Measurements from ENCODE around the gene KDM4D. TPM values are rescaled to one million over a fixed set of nuclear protein-coding genes. Genes with fewer than 3 reads are reported as not detected.
"Not testable (repeated sequence)": the region's sequence is repeated elsewhere in the genome, so short reads cannot be mapped to it uniquely, and the experiment has no call there.

KDM4D gene
- total and polyA plus RNA-seq, 2 donors, result 0.92 to 1.2 TPM

DNA sequence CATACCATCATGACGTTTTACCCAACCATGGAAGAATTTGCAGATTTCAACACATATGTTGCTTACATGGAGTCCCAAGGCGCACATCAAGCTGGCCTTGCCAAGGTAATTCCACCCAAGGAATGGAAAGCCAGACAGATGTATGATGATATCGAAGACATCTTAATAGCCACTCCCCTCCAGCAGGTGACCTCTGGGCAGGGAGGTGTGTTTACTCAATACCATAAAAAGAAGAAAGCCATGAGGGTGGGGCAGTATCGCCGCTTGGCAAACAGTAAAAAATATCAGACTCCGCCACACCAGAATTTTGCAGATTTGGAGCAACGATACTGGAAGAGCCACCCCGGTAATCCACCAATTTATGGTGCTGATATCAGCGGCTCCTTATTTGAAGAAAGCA, 52.1 kb downstream of the KDM4D start:
- not testable (repeated sequence) for DNase-seq (ENCODE audit: extremely low spot score); H3K4me3 ChIP-seq (ENCODE audit: low read depth, low read length); H3K36me3 ChIP-seq (ENCODE audit: insufficient read depth); H3K27ac ChIP-seq (ENCODE audit: low read depth); H3K4me1 ChIP-seq (ENCODE audit: insufficient read depth)
- WGBS, result 95% methylated on average over 8 of the region's 9 CpGs

DNA sequence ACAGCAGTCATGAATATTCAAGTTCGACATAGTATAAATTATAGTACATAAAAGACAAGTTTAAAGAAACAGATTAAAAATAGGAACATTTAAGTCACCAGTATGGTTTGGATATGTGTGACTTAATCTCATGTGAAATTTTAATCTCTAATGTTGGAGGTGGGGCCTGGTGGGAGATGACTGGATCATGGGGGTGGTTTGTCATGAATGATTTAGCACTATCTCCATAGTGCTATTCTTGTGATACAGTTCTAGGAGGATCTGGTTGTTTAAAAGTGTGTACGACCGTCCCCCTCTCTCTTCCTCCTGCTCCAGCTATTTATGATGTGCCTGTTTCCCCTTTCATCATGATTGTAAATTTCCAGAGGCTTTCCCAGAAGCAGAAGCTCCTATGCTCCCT, 54.8 kb downstream of the KDM4D start:
- H3K36me3 ChIP-seq (ENCODE audit: insufficient read depth), result no peaks in the 10 kb centered on the region
- H3K4me3 ChIP-seq (ENCODE audit: low read depth, low read length), result no peak overlapping the region
- no peak overlapping the region for H3K27ac ChIP-seq (ENCODE audit: low read depth)
- no peaks in the 10 kb centered on the region for H3K4me1 ChIP-seq (ENCODE audit: insufficient read depth)
- WGBS, result 65% methylated on average over 3 of the region's 3 CpGs
- DNase-seq (ENCODE audit: extremely low spot score), result no peak

DNA sequence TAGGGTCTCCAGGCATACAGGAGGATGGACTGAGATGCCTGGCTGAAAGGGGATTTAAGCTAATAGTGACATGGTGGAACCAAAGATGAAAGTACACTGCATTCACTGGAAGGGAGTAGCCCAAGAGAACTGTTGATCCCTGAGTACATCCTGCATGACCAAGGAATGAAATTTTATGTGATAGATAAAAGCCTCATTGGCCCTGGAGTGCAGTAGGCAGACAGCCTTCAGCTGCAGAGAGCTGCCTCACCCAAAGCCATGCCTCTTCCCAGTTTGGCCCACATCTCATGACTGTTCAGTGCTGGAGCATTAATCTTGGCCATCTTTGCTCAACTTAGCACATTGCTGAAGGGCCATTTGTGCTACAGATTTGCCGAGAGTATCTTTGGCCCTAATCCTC, 59.5 kb downstream of the KDM4D start:
- H3K27ac ChIP-seq (ENCODE audit: low read depth), result no peak overlapping the region
- no peaks in the 10 kb centered on the region for H3K4me1 ChIP-seq (ENCODE audit: insufficient read depth)
- H3K36me3 ChIP-seq (ENCODE audit: insufficient read depth), result no peaks in the 10 kb centered on the region
- H3K4me3 ChIP-seq (ENCODE audit: low read depth, low read length), result no peak overlapping the region
- DNase-seq (ENCODE audit: extremely low spot score), result no peak
- 77% methylated on average over 1 of the region's 1 CpG for WGBS

DNA sequence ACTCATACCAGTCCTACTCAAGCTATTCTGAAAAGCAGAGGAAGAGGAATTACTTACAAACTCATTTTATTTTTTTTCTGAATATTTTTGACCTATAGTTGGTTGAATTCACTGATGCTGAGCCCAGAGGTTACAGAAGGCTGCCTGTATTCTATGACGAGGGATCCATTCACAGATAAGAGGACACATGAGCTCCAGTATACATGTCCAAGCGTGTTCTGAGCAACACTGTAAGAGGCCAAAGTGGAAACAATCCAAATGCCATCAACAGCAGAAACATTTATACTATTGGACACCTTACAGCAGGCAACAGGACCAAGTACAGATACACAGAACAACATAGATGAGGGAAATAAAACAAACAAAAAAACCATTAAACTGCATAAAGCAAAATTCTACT, 61.8 kb downstream of the KDM4D start:
- 72% methylated on average over 2 of the region's 2 CpGs for WGBS
- DNase-seq (ENCODE audit: extremely low spot score), result peak; percentile 18
- Histone ChIP-seq H3K4me1 (ENCODE audit: insufficient read depth) (no peaks in the 10 kb centered on the region), H3K27ac (ENCODE audit: low read depth) (no peak overlapping the region), H3K36me3 (ENCODE audit: insufficient read depth) (no peaks in the 10 kb centered on the region), H3K4me3 (ENCODE audit: low read depth, low read length) (no peak overlapping the region)

DNA sequence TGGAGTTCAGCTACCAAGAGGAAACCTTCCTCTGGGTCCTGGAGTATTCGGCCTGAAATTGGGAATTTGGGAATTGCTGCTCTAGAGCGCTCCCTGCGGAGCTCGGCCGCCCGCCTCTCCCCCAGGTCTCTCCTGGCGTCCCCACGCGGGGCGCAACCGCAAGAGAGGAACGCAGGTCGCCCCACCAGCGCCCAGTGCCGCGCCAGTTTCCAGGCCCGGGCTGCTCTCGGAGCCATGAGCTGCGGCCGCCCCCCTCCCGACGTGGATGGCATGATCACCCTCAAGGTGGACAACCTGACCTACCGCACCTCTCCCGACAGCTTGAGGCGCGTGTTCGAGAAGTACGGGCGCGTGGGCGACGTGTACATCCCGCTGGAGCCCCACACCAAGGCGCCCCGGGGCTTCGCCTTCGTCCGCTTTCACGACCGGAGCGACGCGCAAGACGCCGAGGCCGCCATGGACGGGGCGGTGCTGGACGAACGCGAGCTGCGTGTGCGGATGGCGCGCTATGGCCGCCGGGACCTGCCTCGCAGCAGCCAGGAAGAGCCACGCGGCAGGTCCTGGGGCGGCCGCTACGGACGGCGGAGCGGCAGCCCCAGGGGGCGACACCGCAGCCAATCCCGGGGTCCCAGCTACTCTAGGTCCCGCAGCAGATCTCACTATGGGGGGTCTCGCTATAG, 64.0 kb downstream of the KDM4D start:
- peak overlapping the region; percentile 34 for H3K4me3 ChIP-seq (ENCODE audit: low read depth, low read length)
- WGBS, result 17% methylated on average over 71 of the region's 71 CpGs
- DNase-seq (ENCODE audit: extremely low spot score); H3K27ac ChIP-seq (ENCODE audit: low read depth); H3K4me1 ChIP-seq (ENCODE audit: insufficient read depth); H3K36me3 ChIP-seq (ENCODE audit: insufficient read depth): not testable (repeated sequence)

DNA sequence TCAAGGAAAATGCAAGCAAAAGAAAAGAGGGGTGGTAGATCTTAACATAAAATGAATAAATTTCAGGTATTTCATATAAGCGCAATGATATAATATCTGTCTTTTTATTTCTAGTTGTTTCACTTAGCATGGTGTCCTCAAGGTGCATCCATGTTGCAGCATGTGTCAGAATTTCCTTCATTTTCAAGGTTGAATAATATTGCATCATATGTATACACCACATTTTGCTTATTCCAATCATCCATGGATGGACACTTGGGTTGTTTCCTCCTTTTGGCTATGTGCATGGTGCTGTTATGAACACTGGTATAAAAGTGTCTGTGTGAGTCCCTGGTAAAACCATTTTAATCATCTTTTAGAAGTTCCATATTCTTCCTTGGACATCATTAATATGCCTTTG, 68.7 kb downstream of the KDM4D start:
- H3K36me3 ChIP-seq (ENCODE audit: insufficient read depth), result no peaks in the 10 kb centered on the region
- no peak overlapping the region for H3K27ac ChIP-seq (ENCODE audit: low read depth)
- H3K4me3 ChIP-seq (ENCODE audit: low read depth, low read length), result no peak overlapping the region
- DNase-seq (ENCODE audit: extremely low spot score), result no peak
- no peaks in the 10 kb centered on the region for H3K4me1 ChIP-seq (ENCODE audit: insufficient read depth)
- 99% methylated on average over 1 of the region's 1 CpG for WGBS

DNA sequence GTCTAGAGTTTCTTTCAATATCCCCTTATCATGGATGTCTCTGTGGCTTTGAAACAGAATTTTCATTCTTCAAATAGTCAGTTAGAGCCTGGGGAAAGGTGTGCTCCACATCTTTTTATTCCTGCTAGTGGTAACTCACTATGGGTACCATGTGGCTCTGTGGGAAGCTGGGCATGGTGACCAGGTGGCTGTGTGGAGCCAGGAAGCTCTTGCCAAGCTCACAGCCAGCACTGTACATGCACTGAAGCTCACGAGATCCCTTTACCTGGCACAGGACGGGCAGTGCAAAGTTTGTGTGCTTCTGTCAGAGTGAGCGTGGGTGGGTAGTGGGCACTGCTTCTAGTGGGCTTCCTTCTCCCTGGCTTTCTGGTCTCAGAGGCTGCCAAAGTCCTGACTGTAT, 69.4 kb downstream of the KDM4D start:
- Histone ChIP-seq H3K4me1 (ENCODE audit: insufficient read depth) (no peaks in the 10 kb centered on the region), H3K4me3 (ENCODE audit: low read depth, low read length) (no peak overlapping the region), H3K27ac (ENCODE audit: low read depth) (no peak overlapping the region), H3K36me3 (ENCODE audit: insufficient read depth) (no peaks in the 10 kb centered on the region)
- DNase-seq (ENCODE audit: extremely low spot score), result no peak
- WGBS, result 87% methylated on average over 3 of the region's 3 CpGs

DNA sequence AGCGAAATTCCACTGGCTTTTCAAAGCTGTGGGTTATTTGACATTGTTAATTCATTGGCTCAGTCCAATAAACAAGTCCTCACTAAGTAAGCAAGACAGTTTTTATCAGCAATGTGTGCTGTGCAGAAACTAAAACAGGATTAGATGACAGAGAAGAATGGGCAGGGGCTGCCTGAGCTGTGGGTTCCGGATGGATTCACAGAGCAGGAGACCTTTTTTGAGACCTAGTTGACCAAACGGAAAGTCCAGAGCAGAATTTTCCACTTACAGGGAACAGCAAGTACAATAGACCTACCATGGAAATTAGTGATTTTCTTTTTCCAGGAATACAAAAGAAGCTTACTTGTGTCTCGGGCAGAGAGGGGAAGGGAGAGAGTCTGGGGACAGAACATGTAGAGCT, 70.5 kb downstream of the KDM4D start:
- Histone ChIP-seq H3K36me3 (ENCODE audit: insufficient read depth) (no peaks in the 10 kb centered on the region), H3K27ac (ENCODE audit: low read depth) (no peak overlapping the region), H3K4me3 (ENCODE audit: low read depth, low read length) (no peak overlapping the region), H3K4me1 (ENCODE audit: insufficient read depth) (no peaks in the 10 kb centered on the region)
- no peak for DNase-seq (ENCODE audit: extremely low spot score)
- WGBS, result 21% methylated on average over 4 of the region's 4 CpGs

DNA sequence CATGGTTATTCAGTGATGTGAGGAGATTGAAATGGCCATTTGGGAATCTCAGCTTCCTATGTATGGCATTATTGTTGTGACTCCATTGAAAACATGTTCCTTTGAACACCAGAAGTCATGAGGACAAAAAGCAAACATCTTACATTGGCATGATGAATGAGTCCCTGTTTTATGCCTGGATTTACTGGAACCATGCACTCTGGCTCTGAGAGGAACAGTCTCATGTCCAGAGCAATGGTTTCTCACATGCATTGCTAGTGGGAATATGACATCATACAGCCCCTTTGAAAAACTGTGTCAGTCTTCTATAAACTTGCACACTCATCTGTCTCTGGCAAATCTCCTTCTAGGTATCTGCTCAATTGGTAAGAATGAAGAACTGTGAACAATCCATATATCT, 72.3 kb downstream of the KDM4D start:
- DNase-seq (ENCODE audit: extremely low spot score), result no peak
- Histone ChIP-seq H3K27ac (ENCODE audit: low read depth) (no peak overlapping the region), H3K4me1 (ENCODE audit: insufficient read depth) (no peaks in the 10 kb centered on the region), H3K4me3 (ENCODE audit: low read depth, low read length) (no peak overlapping the region), H3K36me3 (ENCODE audit: insufficient read depth) (no peaks in the 10 kb centered on the region)

Other genes with a start within 250 kb of the KDM4D start
- 79.3 TPM for gene AMOTL1, start 205.4 kb upstream of the KDM4D start, total RNA-seq
- 48.2 TPM for gene AMOTL1, start 205.4 kb upstream of the KDM4D start, polyA plus RNA-seq
- 55.6 TPM for gene CWC15, start 153 bp upstream of the KDM4D start, total RNA-seq
- gene CWC15, start 153 bp upstream of the KDM4D start, polyA plus RNA-seq, result 42.8 TPM
- gene KDM4E, start 51.5 kb downstream of the KDM4D start, total RNA-seq, result not detected
- gene KDM4E, start 51.5 kb downstream of the KDM4D start, polyA plus RNA-seq, result not detected
- gene KDM4F, start 75.7 kb downstream of the KDM4D start, total RNA-seq, result not detected
- not detected for gene KDM4F, start 75.7 kb downstream of the KDM4D start, polyA plus RNA-seq
- 30.2 TPM for gene SRSF8, start 93.2 kb downstream of the KDM4D start, total RNA-seq
- 36.6 TPM for gene SRSF8, start 93.2 kb downstream of the KDM4D start, polyA plus RNA-seq
- gene ENDOD1, start 116.1 kb downstream of the KDM4D start, total RNA-seq, result 34.3 TPM
- 23.9 TPM for gene ENDOD1, start 116.1 kb downstream of the KDM4D start, polyA plus RNA-seq

Data from urinary bladder (tissue), 4 donors.